ENCODE data around the gene TAT.
"Not testable (repeated sequence)": the region's sequence is repeated elsewhere in the genome, so short reads cannot be mapped to it uniquely, and the experiment has no call there.

TAT gene

GRCh38 chr16:71584543-71585317 is 7.8 kb upstream of the TAT start:
- DNase-seq: no peak

GRCh38 chr16:71582553-71582848 is 5.6 kb upstream of the TAT start:
- not testable (repeated sequence) for DNase-seq

DNA sequence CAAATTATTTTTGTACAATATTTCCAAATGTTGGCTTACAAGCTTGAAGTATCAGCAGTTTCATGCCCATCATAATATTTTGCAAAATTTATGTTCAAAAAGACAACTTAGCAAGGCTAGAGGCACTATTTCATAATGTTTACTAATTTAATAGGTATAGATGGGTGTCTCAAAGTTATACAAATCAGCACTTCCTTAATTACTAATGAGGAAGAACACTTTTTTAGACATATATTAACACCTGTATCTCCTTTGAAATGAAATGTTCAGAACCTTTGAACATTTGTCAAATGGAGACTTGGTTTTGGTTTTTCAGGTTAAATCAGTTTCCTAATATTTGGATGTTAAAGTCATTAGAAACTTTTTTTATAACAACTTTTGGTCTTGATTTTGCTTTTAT is 2.2 kb downstream of the TAT start:
- DNase-seq: no peak

- no peak for DNase-seq
Observed at GRCh38 chr16:71573387-71574094, 3.4 kb downstream of the TAT start.

GRCh38 chr16:71572497-71573116 is 4.3 kb downstream of the TAT start:
- DNase-seq: no peak

DNA sequence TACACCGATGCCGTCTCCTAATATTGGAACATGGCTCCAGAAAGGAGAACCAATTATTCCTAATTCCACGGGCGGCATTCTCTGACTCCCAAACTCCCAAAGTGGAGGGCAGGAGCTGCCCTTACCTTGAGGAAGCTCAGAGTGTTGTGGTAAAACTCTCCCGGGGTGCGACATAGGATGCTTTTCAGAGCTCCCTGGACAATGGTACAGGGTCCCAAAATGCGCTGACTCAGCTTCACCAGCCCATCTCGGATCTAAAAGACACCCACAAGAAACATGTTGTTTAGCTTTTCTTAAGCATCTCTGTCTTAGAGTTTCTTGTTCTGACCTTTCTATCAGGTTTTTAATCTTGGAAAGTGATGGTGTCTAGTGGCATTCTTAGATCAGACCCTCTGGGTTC is 6.7 kb downstream of the TAT start:
- DNase-seq: no peak

- no peak for DNase-seq
Observed at GRCh38 chr16:71569621-71570020, 7.3 kb downstream of the TAT start.

DNA sequence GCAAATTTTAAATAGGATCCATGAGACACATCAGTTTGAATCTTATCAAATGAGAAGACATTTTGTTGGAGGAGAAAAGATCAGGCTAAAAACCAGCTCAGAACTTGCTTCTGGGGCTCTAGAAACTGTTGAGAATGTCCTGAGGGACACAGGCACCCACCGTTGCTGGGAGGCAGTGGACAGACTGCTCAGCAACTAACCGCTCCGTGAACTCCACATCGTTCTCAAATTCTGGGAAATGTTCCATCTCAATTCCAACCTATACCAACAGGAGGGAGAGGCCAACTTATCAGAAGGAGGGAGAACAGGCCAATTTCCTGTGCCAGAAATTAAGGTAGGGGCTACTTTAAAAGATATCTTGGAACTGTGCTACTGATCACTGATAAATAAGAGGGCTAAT is 8.3 kb downstream of the TAT start:
- DNase-seq: no peak

DNA sequence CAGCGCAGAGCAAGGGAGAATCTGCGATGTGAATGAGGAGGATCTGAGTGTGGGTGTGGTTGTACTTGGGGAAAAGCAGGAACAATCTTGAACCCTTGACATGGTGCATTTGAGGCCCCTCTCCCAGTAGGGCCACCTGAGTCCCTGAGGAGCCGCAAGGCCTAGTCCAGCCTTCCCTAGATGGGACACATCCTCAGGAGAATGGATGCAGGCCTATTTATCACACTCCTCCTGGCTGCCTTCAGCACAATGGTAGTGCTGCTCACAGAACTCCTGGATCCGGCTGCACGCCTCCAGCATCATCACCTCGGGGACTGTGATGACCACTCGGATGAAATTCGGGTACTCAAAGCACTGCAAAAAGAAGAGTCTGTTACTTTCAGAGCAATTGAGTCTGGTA is 9.0 kb downstream of the TAT start:
- no peak for DNase-seq

DNA sequence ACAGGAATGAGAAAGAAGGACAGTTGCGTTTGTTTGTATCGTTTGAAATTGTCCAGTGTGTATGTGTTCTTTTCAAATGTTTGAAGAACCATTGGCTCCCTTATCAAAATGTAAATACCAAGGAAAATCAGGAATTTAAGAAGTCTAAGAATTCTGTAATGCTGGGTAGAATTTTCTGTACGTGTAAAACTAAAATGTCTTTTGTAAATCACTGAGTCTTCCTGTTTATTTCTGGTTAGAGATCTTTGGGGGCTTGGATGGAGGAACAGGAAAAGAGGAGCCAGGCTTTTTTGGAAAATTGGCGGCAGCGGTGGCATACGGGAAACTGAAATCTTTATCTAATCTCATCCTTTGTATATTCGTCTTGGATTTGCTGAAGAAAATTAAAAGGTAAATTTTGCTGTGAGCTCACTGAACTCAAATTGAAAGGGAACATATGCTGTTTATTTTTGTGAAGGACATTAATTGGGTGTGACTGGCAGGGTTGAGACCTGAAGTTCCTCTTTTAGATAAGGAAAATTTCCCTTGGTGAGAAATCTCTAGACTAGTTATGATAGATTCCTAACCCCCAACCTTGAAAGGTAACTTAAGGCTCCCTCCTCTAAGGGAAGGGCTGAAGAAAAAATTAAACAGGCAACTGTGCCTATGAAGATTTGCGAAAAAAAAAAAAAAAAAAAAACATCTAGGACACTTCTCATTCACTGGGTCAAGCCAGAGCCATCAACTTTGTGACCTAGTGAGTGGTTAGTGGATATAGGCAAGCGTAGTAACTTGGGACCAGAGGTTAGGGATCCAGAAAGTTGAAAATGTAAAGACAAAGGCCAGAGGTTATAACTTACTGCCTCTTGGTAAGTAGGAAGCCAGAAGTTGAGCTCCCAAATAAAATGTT is 10.8 kb downstream of the TAT start:
- DNase-seq: no peak

DNA sequence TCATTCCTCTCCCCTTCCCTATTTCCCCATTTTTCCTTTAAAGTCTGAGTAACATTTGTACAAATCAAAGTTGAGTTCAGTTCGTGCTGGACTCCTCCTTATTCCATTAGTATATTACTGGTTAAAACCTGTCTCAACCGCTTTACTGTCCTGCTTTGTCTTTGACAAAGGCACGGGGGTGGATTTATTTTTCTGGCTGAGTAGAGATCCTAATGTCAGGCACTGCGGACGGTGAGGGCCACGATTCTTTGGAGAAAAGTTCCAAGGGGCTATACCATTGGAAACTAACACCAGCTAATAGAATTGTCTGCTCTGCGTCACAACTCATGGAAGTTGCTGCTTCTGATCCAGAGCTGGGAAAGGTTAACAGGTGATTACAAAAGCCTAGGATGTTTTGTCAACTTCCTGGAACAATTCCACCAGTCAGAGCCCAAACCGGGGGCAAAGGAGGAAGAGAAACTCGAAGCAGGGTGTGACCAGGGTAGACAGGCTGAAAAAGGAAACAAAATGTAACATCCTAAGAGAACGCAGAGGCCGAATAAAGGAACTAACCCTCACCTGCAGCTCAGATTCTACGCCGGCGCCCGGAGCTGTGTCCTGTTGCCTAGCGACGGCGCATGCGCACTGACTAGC is 12.4 kb downstream of the TAT start:
- no peak for DNase-seq

GRCh38 chr16:71562552-71562951 is 14.3 kb downstream of the TAT start:
- no peak for DNase-seq

DNA sequence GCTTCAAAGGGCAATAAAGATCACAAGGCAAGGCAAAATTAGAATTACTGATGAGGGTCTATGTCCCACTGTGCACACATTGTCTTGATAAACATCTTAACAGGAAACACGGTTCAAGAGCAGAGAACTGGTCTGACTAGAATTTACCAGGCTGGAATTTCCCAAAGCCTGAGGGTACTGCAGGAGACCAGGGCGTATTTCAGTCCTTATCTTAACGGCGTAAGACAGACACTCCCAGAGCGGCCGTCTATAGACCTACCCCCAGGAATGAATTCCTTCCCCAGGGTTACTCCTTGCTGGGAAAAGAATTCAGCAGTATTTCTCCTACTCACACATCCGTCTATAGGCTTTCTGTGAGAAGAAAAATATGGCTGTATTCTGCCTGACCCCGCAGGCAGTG is 15.0 kb downstream of the TAT start:
- not testable (repeated sequence) for DNase-seq

DNA sequence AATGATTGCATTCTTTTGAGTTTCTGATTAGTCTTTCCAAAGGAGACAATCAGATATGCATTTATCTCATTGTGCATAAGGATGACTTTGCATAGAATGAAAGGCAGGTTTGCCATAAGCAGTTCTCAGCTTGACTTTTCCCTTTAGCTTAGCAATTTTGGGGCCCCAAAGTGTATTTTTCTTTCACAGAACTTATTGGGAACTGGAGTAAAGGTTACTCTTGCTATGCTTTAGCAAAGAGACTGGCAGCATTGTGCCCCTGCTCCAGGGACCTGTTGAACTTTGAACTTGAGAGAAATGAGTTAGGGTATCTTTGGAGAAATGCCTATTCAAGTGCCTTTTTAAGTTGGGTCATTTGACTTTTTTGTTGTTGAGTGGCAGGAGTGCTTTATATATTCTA is 17.0 kb downstream of the TAT start:
- DNase-seq: no peak

DNA sequence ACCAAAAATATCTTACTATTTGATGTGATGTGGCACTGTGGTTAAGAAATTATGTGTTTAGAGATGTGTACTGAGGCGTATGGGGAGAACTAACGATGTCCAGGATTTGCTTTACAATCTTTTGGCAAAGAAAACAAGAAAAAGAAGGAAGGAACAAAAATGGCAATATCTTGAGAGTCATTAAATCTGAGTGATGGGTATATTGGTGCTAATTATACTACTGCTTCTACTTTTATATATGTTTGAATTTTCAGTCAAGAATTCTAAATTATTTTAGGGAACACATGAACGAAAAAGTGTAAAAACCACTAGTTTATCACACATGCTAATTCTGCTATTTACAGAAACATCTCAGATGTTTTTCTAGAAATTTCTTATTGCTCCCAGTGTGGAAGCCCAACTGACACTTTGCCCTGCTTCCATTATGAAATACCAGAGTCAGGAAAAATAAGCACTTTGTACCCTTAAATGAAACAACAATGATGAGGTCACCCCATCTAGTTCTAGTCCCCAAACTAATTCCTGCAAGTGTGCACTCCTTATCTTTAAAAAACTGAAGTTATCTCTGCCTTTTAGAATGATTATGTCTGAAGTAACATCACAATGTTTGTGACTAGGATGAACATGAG is 18.8 kb downstream of the TAT start:
- DNase-seq: no peak

- no peak for DNase-seq
Observed at GRCh38 chr16:71557299-71557698, 19.6 kb downstream of the TAT start.

DNA sequence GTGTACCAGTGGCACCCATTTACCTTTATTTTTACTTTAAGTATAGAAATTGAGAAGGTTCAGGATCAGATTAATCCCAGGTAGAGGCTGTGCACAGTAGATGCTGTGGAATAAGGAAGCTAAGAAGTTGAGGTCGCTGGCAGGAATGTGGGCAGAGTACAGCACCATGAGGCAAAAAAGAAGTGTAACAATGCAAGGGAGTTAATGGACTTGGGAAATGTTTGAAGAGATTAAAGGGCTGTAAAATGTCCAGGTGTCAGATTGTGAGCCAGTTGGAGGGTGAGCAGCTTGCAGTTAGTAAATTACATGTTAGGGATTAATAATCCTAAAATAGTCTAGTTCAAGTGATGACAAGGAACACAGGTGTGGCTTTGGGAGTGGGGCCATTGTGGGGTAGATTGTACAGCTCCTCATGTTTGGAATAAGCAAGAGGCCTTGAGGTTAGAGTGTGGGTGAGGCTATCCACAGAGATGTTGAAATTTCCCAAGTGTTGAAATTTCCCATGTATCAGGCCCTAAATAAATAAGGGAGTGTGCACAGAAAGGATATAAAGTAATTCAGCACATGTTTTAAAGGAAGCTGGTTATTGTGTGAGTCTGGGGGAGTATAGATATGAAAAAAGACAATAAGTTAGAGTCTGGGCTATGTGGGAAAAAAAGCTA is 21.5 kb downstream of the TAT start:
- DNase-seq: no peak

DNA sequence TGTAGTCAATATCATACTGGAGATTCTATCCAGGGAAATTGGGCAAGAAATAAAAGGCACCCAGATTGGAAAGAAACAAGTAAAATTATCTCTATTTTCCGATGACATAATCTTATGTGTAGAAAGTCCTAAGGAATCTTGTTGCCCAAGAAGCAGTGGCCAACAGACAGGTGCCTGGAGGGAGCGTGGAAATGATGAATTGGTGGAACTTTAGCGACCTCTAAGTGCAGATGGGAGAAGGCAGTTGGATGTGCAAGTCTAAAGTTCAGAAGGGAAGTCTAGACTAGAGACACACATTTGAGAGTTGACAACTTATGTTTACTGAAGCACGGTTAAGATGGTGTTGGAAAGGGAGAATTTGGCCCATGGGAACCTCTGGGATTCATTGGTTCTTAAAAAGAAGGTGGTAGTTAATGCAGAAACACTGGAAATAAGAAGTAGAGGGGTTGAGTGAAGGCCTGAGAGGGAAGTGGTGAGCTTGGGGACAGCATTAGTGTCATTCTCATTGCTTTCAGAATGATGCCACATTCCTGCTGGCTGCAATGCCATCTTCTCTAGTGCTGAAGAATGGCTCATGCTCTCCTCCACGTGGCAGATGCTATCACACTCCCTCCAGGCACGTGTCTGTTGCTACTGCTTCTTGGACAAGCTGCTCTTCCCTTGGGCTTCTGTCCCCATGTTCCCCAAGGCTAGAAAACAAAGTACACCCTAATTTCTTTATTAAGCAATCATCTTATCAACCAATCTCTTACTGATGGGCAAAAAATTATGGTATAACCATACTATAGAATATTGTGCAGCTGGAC is 24.0 kb downstream of the TAT start:
- no peak for DNase-seq

DNA sequence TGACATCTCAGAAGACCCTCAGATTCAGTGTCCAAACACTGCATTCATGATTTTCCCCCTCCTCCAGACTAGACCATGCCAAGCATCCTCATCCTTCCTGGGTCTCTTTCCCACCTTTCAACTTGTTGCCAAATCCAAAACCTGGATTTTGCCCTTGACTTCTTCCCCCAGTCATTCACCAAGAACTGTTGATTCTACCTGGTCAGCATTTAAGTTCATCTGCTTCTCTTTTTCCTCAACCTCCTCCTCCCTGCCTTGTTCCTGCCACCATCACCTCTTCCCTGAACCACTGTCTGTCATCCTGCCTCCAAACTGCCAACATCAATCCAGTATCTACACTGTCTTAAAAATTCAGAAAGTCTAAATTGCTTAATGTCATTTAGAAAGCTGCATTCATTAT is 29.7 kb downstream of the TAT start:
- no peak for DNase-seq

DNA sequence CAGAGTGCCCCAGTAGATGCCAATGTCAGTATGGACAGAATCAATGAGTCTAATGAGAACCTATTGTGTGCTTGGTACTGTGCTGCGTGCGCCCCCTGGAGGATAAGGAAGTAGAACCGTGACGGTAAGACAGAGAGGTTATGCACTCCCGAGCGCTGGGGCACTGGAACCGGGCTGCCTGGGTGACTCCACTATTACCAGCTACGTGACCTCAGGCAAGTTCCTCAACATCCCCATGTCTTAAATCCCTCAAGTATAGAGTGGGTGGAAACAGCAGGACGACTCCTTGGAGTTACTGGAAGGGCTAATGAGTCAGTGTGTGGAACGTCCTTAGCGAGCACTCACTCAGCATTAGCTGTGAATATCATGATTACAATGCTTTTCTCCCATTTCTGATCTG is 34.5 kb downstream of the TAT start:
- DNase-seq: peak; percentile 38

GRCh38 chr16:71537643-71538042 is 39.2 kb downstream of the TAT start:
- peak; percentile 30 for DNase-seq
